ENCODE results near the gene C6orf52. TPM values are rescaled to one million over a fixed set of nuclear protein-coding genes. Genes with fewer than 3 reads are reported as not detected.

C6orf52 gene
- polyA plus RNA-seq, 3 donors from 2014 or later, result 3.1 to 3.3 TPM; not detected in 1

Other genes with a start within 250 kb of the C6orf52 start
- under 1 TPM in 2 of 3 donors, not detected in 1; 0.47 to 0.64 TPM for gene GCNT2, start 173.3 kb downstream of the C6orf52 start, polyA plus RNA-seq
- 10 to 100 TPM in 2 of 3 donors, 1 to 10 TPM in 1; 7.1 to 16.3 (median 10.0) TPM for gene PAK1IP1, start 356 bp upstream of the C6orf52 start, polyA plus RNA-seq
- 10 to 100 TPM; 30.4 to 81.2 (median 45.8) TPM for gene TMEM14C, start 28.5 kb upstream of the C6orf52 start, polyA plus RNA-seq
- 100 to 1,000 TPM; 111 to 183 (median 126) TPM for gene TMEM14B, start 53.2 kb upstream of the C6orf52 start, polyA plus RNA-seq
- gene MAK, start 143.9 kb upstream of the C6orf52 start, polyA plus RNA-seq, result under 1 TPM in 2 of 3 donors, not detected in 1; 0.06 to 0.18 TPM
- not detected for gene GCM2, start 187.4 kb upstream of the C6orf52 start, polyA plus RNA-seq
- under 1 TPM in 1 of 3 donors, not detected in 2; 0.09 TPM for gene SYCP2L, start 192.4 kb upstream of the C6orf52 start, polyA plus RNA-seq